Measurements from ENCODE around the gene PIH1D1. TPM values are rescaled to one million over a fixed set of nuclear protein-coding genes. Genes with fewer than 3 reads are reported as not detected.

Gene PIH1D1
- total RNA-seq, 2 donors from 2014 or later, result 80.8 to 103 TPM

- TF ChIP-seq CTCF (IDR thresholded peaks at IDR 0.05), result no peak
- H3K27me3 ChIP-seq, result no peaks in the 10 kb centered on the region
- peak overlapping the region; percentile 94 for H3K27ac ChIP-seq
- H3K4me1 ChIP-seq, result peaks cover 12% of the 10 kb centered on the region
- peak overlapping the region; percentile 72 for H3K4me3 ChIP-seq
- intact Hi-C loops (cut with DNase I), result no loop called here
- H3K36me3 ChIP-seq, result peaks cover 14% of the 10 kb centered on the region
- H3K9me3 ChIP-seq, result no peaks in the 10 kb centered on the region
- H3K9ac ChIP-seq (ENCODE audit: low read depth in 2 of 2, low read length in 2 of 2), result peak overlapping the region; percentile 83 to 100
- DNase-seq, result no peak
Measured at GRCh38 chr19:49496574-49497008, 45.0 kb upstream of the PIH1D1 start.

GRCh38 chr19:49492573-49493405, 41.2 kb upstream of the PIH1D1 start:
- Histone ChIP-seq H3K4me3 (no peak overlapping the region), H3K4me1 (peaks cover 16% of the 10 kb centered on the region), H3K27me3 (no peaks in the 10 kb centered on the region), H3K9me3 (no peaks in the 10 kb centered on the region), H3K36me3 (peaks cover 26% of the 10 kb centered on the region), H3K27ac (peak overlapping the region; percentile 28), H3K9ac (ENCODE audit: low read depth in 2 of 2, low read length in 2 of 2) (no peak overlapping the region)
- TF ChIP-seq CTCF (IDR thresholded peaks at IDR 0.05), result no peak
- intact Hi-C loops (cut with DNase I), result no loop called here
- DNase-seq, result no peak

DNA sequence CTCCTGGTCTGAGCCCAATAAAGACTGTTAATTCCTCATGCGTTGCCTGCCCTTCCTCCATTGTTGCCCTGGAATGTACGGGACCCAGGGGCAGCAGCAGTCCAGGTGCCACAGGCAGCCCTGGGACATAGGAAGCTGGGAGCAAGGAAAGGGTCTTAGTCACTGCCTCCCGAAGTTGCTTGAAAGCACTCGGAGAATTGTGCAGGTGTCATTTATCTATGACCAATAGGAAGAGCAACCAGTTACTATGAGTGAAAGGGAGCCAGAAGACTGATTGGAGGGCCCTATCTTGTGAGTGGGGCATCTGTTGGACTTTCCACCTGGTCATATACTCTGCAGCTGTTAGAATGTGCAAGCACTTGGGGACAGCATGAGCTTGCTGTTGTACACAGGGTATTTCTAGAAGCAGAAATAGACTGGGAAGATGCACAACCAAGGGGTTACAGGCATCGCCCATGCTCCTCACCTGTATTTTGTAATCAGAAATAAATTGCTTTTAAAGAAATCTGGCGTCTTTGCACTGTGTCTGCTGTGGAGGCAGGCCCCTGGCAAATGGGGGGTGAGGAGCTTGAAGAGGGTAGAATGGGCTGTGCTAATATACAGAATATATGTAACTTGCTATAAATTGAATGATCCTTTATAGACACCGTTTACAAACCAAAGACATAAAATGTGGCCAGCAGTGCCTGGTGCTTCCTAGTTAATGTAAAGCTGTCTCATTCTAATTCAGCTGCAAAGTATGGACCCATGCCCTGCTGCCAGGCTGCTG, 40.4 kb upstream of the PIH1D1 start:
- no peak for DNase-seq
- H3K27me3 ChIP-seq, result no peaks in the 10 kb centered on the region
- H3K9ac ChIP-seq (ENCODE audit: low read depth in 2 of 2, low read length in 2 of 2), result no peak overlapping the region
- no peak overlapping the region for H3K27ac ChIP-seq
- no peak overlapping the region for H3K4me3 ChIP-seq
- intact Hi-C loops (cut with DNase I), result no loop called here
- peaks cover 26% of the 10 kb centered on the region for H3K36me3 ChIP-seq
- TF ChIP-seq CTCF (IDR thresholded peaks at IDR 0.05), result no peak
- H3K4me1 ChIP-seq, result peaks cover 10% of the 10 kb centered on the region
- no peaks in the 10 kb centered on the region for H3K9me3 ChIP-seq

DNA sequence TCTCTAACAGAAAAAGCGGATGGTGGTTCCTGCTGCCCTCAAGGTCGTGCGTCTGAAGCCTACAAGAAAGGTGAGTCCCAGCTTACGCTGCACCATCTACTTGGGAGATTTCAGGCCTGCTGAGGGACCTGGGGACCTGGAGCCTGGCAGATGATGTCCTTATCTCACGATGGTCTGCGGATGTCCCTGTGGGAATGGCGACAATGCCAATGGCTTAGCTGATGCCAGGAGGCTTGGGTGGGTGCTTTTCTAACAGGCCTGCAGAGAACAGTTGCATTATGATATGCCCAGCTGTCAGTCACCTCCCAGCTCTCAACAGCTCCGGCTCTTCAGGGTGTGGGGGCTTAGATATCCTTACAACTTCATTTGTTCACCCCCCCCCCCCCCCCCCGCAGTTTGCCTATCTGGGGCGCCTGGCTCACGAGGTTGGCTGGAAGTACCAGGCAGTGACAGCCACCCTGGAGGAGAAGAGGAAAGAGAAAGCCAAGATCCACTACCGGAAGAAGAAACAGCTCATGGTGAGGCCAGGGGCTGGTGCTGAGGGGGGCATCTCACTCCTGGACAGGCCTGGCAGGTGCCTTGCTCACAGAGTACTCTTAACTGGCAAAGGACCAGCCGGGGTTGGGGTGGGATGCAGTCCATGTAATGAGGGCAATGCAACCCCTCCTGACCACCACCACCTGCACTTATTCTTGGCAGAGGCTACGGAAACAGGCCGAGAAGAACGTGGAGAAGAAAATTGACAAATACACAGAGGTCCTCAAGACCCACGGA, 39.6 kb upstream of the PIH1D1 start:
- H3K27me3 ChIP-seq, result no peaks in the 10 kb centered on the region
- H3K27ac ChIP-seq, result no peak overlapping the region
- peaks cover 10% of the 10 kb centered on the region for H3K4me1 ChIP-seq
- no peaks in the 10 kb centered on the region for H3K9me3 ChIP-seq
- intact Hi-C loops (cut with DNase I), result no loop called here
- DNase-seq, result no peak
- H3K9ac ChIP-seq (ENCODE audit: low read depth in 2 of 2, low read length in 2 of 2), result peak overlapping the region in 1 of 2 donors; percentile 48
- no peak overlapping the region for H3K4me3 ChIP-seq
- peaks cover 26% of the 10 kb centered on the region for H3K36me3 ChIP-seq
- no peak for TF ChIP-seq CTCF (IDR thresholded peaks at IDR 0.05)

All from colonic mucosa (tissue), 4 donors.